A673 (cell line): ENCODE data around the gene PRIMPOL. TPM values are rescaled to one million over a fixed set of nuclear protein-coding genes. Genes with fewer than 3 reads are reported as not detected.

Experiments used
- total RNA-seq: library from RNA; stranded (reverse); gene quantifications from 2 replicates; pipeline ENCODE4 v1.2.3, GENCODE V29; 2021

PRIMPOL gene
- total RNA-seq, 1 experiment from 2014 or later, result 25.7 TPM

Other genes with a start within 250 kb of the PRIMPOL start
- 27.5 and 28.2 TPM in 2 replicates for gene IRF2, start 175.2 kb upstream of the PRIMPOL start, total RNA-seq
- gene CASP3, start 291 bp upstream of the PRIMPOL start, total RNA-seq, result 52.6 and 65.5 TPM in 2 replicates
- gene CENPU, start 84.4 kb downstream of the PRIMPOL start, total RNA-seq, result 87.3 and 97.2 TPM in 2 replicates
- 4.8 and 5.2 TPM in 2 replicates for gene ACSL1, start 176.2 kb downstream of the PRIMPOL start, total RNA-seq